ENCODE measurements around the gene GRN.
A peak's percentile ranks its signal among the peaks of the same experiment; 100 is the strongest.
"Not testable (repeated sequence)": the region's sequence is repeated elsewhere in the genome, so short reads cannot be mapped to it uniquely, and the experiment has no call there.

Gene GRN

DNA sequence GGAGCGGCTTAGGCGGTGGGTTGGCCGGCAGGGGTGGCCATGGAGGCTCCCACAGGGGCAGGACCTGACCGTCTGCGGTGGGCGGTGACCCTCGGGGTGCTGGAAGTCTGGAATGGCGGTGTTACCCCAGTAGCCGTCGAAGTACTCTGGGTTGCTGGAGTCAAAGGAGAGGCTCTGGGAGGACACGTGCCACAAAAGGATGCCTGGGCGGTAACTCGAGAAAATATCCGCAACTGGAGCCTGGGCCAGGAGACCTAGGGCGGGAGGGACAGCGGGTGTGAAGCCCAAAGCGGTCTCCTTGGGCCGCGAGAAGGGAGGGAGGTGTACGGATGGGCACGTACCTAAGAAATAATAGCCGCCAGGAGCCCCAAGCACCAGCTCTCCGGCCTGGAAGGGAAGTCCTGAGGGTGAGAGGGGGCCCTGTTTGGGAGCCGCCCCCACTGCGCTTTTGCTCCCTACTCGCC, 39.8 kb downstream of the GRN start:
- DNase-seq = no peak

DNA sequence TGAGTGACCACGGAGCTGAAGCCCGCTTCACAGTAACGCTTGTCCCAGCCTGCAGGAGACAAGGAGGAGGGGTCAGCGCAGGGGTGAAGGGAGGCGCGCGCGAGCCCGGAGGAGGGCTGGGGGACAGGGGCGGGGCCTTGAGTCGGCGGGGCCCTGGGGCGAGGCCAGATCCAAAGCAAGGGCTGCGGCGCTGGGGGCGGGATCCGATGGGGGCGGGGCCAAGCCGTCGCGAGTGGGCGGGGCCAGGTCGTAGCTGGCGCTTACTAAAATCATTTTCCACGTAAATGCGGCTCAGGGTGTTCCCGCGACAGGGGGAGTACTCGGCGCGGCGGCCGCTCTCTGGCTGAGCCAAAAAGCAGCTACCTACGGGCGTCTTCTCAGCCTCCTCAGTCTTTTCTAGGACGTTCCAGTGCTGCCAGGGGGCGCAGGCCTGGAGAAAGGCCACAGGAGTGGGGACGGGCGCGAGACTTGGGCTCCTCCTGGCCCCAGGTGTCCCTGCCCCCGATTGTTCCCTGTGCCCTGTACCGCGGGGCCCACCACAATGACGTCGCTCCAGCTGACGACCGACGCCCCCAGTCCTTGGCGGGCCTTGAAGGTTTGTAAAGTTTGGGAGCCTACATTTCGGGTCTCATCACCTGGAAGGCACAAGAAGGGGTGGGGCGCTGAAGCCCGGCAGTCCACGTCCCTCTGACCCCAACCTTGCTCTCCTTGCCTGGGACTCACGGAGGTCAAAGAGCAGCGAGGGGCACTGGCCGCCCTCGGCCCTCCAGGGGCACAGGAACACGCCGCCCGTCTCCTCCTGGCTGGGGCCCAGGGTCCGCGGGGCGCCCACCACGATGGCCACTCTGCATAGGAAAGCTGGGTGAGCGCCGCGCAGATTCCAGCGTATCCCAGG, 40.4 kb downstream of the GRN start:
- DNase-seq = peak; percentile 97

DNA sequence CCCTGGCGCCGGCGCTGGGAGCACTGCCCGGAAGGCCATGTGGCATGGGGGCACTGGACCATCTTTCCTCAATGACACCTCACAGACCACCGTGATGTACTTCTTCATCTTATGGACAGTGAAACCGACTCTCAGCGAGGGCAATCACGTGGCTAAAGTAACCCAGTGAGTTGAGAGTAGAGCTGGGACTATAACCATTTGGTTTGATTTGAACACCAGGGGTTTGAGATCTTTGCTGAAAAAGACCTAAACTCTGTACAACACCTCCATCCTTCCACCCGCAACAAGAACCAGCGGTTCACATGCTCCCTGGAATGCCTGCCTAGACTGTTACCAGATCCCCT, 41.1 kb downstream of the GRN start:
- DNase-seq = no peak

DNA sequence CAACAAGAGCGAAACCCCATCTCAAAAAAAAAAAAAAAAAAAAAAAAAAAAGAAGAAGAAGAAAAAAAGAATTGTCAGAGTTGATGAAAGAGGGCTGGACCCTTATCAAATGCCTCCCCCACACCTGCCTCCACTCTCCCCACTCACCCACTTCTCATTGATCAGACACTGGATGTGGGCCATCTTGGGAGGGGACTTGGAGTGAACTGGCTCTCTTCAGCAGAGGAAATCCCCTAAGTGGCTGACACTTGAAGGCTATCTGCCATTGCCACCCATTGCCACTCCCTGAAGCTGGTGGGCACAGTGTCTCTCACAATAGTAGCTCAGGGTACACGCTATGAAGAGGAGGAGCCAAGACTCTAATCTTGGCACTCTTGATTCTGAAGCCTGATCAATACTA, 42.7 kb downstream of the GRN start:
- DNase-seq = no peak

DNA sequence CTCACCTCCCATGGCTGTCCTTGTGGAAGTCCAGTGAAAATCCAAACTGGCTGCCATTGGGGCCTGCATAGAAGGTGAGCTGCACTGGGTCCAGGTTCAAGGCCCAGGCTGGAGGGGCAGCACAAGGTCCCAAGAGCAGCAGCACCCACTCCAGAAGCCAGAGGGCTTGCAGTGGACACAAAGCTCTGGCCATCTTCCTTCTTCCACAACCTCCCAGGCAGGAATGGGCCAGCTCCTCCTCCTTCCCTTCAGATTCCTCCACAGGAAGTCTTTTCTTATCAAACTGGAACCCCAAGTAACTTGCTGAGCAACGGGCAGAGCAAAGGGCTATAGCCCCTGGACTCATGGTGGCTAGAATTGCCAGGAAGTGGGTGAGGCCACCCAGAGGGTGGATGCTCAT, 44.2 kb downstream of the GRN start, which contains the start of gene ITGA2B:
Gene ITGA2B, minus strand, starts transcription at position 369 of the 400 bp plus-strand sequence. Its CDS starts 176 bp downstream, at position 193.
- DNase-seq = no peak

DNA sequence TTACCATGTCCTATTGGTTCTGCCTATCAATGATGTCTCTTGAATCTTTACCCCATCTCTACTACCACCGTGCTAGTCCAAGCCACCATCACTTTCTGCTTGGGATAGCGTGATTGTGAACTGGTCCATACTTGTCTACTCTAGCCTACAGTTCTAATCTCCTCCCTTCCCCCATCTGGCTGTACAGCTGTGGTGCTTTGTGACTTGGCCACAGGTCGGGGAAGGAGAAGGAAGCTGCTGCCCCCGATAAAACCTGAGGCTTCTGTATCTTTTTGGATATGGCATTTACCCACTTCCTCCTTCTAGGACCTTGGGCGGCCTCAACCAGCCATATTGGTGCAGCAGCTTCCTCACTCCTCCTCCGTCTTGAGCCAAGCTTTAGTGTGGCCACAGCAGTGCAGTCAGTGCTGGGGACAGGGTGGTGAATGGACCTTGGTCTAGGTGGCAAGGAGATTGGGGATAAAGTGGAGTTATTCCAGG, 44.7 kb downstream of the GRN start:
- DNase-seq = no peak

DNA sequence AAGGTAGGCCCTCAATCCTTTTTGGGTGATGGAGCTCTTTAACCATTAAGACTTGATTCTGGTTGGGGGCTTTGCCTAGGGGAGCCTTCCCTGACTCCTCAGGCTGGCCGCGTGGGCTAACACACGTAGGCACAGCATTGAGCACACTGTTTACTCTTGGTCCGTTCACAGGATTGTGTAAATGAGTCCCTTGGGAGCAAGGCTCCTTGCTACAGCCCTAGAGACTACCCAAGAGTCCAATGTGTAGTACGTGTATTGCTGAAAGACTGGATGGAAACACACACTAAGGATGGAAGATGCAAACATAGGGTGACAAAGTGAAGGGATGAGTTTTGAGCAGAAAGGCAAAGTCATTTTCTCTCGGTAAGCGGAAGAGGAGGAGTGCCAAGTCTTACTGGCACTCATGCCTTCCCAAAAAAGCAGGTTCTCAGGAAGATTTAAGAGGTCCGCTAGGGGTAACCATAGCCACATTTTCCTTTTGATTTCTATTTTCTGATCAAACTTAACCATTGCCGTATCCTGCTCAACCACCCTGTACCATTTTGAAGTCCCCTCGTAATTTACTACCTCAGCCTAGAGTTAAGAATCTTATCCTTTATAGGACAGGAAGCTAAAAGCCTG, 45.3 kb downstream of the GRN start:
- DNase-seq = no peak

DNA sequence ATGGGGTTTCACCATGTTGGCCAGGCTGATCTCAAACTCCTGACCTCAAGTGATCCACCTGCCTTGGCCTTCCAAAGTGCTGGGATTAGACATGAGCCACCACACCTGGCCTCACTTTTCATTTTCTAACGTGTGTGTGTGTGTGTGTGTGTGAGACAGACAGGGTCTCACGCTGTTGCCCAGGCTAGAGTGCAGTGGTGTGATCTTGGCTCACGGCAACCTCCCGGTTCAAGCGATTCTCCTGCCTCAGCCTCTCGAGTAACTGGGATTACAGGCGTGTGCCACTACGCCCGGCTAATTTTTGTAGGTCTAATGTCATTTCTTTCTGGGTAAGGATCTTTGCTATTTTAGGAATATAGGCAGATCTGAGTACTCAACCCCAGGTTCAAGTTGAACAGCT, 49.0 kb downstream of the GRN start:
- not testable (repeated sequence) for DNase-seq

DNA sequence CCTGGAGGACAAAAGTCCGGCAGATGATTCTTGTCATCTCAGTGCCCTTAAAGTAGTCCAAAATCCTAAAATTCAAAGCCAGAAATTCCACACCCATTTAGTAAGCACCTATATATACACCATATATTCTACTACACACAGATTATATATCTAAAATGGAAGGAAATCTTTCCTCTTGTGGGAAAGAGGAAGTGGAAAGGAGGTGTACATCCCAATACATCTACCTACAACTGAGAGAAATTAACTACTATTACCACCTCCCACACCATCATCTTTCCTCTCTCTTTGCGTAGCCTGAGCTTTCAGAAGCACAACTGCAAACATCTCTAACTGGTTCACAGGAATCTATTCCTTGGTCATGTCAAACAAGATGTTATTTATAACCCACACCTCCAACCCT, 49.7 kb downstream of the GRN start:
- no peak for DNase-seq

DNA sequence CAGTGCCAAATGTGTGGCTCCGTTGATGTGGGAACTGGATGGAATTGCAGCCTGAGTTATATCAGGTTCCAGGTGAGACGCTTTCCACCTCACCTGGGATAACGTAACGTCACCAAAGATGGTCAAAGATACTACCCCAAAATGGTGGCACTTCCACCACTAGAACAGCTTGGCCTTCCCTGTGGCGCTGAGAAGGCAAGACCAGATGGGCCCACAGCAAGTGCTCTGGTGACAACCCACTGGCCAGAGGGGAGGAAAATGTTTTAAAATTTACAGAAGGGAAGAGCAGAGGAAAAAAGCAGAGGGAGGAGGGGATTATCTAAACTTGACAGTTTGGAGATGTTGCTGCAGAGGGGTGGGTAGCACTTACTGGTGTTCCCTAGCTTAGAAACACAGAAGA, 51.8 kb downstream of the GRN start:
- no peak for DNase-seq

DNA sequence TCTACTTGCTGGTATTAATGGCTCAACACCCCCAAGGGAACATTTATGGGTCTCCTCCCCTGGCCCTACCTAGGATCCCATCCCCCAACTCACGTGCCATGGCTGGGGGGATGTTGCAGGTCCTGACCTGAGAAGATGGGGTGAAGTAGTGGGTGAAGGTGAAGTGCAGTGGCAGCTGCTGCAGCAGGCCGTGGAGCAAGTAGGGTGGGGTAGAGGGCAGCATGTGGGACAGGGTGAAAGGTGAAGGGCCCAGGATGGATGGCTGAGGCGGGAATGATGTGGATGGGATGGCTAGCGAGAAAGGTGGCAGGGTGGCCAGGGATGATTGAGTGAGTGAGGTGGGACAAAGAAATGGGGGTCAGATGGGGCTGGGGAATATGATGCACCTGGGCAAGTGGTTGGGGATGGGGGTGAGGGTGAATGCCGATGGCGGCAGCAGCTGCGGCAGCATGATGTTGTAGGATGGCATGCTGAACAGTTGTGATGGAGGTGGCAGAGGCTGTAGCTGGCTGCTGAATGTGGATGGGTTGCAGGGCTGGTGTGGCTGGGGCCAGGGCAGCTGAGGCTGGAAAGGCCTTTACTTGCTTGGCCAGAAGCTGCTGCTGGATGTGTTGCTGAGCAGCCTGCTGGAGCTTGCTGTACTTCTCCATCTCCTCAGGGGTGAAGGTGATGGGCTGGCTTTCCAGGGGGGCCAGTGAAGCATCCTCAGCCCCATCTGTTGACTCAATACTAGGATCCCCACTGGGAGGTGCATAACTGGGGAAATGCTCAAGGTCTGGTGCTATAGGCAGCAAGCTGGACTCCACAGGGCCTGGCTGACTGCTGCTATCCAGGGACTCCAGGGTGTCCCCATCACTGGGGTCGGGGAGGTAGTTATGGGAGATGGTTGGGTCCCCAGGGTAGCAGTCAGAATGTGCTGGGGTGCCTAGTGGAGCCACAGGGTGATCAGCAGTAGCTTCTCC, 52.7 kb downstream of the GRN start:
- DNase-seq = no peak

DNA sequence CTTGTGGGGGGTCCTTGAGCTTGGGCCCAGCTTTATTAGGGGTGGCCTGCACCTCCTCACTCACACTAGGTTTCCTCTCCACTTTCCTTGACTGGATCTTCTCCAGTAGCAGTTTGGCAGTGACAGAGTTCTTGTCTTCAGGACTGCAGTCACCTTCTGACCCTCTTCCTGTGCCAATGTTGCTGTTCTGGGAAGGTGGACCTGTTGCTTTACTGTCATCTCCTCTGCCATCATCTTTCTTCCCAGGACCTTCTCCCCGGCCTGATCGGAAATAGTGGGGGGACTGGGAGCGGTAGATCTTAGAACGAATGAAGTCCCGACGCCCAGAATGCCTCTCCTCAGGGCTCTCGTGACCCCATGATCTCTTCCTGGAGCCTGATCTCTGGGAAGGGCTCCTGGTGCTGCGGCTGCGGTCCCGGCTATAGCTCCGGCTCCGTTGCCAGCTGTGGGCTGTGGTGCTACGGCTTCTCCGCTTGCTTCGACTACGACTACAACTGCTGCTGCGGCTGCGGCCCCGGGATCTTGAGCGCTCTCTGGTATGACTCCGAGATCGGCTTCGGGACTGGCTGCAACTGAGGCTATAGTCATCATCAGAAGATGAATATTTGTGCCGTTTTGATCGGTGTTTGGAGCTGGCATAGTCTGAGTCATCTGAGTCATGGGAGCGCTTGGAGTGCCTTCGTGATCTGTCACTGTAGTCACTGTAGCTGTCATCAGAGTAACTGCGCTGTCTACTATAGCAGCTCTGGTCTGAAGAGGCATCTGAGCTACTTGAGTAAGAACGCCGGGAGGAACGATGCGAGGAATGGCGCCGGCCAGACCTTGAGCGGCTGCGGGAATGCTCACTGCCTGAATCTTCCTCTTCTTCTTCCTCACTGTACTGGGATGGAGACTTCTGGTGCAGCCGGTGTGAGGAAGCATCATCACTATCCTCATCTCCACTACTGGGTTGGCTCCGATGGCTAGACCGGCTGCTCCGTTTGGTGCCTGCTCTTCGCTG, 53.9 kb downstream of the GRN start:
- DNase-seq = no peak

DNA sequence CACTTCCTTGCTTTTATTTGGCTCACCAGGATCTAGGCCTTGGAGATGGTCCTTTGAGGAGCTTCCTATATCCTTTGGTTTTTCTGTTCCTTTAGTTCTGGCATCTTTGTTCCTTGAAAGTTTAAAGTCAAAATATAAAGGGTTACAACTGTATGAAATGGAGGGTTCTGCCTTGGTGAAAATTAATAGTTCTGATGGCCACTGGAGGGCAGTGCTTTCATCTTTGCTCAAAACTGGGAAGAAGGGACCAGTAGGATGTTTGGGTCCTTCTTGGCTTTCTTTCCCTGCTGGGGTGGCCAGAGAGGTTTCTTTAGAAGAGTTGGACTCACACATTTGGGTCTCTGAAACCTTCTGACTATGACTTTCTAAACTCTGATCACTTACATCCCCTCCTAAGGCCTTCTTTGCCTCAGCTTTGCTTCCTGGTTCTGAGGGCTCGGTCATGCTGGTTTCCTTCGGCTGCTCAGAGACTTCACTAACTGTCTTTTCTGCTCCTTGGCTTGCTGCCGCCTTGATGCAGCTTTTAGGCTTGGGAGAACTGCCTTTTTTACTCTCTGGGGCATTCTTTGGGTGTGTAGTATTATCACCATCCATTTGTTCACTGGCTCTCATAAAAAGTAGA, 55.2 kb downstream of the GRN start:
- DNase-seq = no peak
